ENCODE data around the gene AR.

- no peak for TF ChIP-seq CTCF (IDR thresholded peaks at IDR 0.05)
- TF ChIP-seq POLR2A (IDR thresholded peaks at IDR 0.05) = no peak
- no peak for TF ChIP-seq EP300 (IDR thresholded peaks at IDR 0.05)
These were observed 215.2 kb downstream of the AR start for GRCh38 chrX:67759018-67759417.

All from sigmoid colon (tissue), 4 donors.